GM19397 (cell line): ENCODE results near the gene TFIP11.

Experiments
- ATAC-seq: cut with Tn5 transposase; IDR thresholded peaks from one replicate; pipeline ENCODE4 v1.9.1; 2021; ENCODE audit warnings: mild to moderate bottlenecking, moderate library complexity; ENCODE audit not compliant: unreplicated experiment

Gene TFIP11

GRCh38 chr22:26512149-26512793 lies at the start of gene TFIP11:
Gene TFIP11, minus strand, starts transcription at chr22:26512473. Its CDS starts 2,201 bp downstream, at chr22:26510272.
- ATAC-seq: peak; percentile 98

- ATAC-seq: no peak
Observed at GRCh38 chr22:26561756-26562417, 49.6 kb upstream of the TFIP11 start.

DNA sequence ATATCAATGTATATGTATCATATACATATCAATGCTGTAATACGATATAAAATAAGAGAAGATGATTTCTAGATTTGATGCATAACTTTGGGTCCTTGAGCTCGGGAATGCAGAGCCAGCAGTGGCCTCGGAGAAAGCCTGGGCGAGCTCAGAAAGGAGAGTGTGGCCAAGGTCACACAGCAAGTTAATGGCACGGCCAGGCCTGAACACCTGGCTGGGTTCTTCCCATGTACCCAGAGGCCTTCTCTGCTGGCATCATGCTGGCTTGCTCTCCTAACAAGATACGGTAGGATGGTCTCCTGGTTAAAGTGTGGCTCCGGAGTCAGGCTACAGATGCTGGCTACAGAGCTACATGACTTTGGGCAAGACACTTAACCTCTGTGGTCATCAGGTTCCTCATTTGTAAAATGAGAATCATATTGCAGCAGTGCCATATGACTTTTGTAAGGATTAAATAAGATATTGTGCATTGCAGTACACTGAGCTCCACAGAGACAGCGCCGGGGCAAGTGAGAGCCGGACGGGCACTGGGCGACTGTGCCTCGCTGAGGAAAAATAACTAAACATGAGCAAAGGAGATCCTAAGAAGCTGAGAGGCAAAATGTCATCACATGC lies 47.8 kb upstream of the TFIP11 start:
- ATAC-seq: no peak

DNA sequence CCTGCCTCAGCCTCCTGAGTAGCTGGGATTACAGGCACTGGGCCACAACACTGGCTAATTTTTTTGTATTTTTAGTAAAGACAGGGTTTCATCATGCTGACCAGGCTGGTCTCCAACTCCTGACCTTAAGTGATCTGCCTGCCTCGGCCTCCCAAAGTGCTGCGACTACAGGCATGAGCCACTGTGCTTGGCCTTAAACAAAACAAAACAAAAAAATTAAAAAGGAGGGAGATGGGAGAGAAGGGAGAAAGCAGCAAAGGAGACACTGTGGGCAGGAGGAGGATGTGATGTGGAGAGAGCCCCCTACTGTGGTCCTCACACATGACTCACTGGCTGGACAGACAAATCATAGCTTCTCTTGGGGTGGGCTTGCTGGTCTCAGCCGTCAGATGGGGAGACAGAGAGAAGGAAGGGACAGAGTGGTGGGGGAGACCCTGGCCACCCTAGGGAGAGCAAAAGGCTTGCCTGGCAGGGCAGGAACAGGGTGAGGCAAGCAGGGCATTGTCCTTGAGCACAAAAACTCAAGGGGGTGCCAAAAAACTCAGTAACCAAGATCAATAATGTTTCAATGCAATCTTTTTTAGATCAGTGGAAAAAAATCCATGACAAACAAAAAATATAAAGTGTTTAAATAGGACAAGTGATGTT lies 46.1 kb upstream of the TFIP11 start:
- no peak for ATAC-seq

DNA sequence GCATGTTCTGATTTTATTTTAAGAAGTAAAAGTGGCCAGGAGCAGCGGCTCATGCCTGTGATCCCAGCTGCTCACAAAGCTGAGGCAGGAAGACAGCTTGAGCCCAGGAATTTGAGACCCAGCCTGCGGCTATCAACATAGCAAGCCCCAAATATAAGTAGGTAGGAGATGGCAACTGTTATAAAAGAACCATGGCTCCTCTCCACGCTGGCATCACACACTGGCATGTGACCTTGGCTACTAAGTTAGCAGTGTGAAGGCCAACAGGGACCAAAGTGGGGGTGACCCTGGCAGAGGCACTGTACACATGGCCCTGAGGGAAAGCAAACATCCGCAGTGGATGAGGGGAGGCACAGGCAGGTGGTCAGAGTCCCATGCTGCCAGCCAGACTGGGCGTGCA lies 44.6 kb upstream of the TFIP11 start:
- no peak for ATAC-seq

- no peak for ATAC-seq
Observed at GRCh38 chr22:26555478-26555877, 43.2 kb upstream of the TFIP11 start.

DNA sequence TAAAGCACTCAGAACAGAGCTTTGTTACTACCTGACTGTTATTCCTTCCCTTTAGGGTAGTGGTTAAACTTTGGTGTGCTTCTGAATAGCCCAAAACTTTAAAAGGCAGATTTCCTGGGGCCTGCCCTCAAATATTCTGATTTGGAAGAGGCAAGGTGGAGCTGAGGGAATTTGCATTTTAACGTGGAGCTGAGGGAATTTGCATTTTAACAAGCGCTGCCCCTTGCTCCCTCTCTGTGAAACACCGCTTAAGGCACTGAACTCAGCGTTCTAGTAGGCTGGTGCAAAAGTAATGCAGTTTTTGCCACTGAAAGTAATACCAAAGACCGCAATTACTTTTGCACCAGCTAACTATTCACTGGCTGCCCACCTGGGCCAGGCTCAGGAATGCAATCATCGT lies 42.7 kb upstream of the TFIP11 start:
- ATAC-seq: no peak

GRCh38 chr22:26553056-26553752 lies 40.9 kb upstream of the TFIP11 start:
- ATAC-seq: no peak

DNA sequence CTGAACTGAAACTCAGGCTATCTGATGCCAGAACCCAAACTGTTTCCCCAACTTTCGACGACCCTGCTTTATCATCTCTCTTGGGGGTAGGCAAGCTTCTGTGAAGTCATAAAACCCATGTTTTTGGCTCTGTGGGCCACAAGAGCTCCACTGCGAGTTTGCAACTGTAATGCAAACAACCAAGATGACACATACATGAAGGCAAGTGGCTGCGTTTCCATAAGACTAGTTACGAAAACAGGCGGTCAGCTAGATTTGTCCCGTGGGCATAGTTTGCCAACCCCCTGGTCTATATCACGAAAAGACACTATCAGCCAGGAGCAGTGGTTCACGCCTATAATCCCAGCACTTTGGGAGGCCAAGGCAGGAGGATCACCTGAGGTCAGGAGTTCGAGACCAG lies 40.2 kb upstream of the TFIP11 start:
- ATAC-seq: no peak

DNA sequence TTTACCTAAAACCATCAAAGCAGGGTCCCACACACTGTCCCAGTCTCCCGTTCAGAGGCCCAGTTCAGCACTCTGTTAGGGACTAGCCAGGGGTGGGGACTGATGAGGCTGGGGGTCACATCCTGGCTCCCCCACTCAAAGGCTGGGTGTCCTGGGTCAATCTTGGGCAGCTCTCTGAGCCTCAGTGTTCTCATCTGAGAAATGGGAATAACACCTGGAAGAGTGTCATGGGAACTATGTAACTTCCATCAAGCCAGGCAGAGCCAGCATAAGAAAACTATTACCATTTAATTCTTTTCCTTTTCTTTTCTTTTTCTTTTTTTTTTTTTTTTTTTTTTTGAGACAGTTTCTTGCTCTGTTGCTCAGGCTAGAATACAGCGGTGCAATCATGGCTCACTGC lies 39.3 kb upstream of the TFIP11 start:
- ATAC-seq: no peak

- ATAC-seq: no peak
Observed at GRCh38 chr22:26550498-26551033, 38.3 kb upstream of the TFIP11 start.

GRCh38 chr22:26549902-26550497 lies 37.7 kb upstream of the TFIP11 start:
- ATAC-seq: no peak

DNA sequence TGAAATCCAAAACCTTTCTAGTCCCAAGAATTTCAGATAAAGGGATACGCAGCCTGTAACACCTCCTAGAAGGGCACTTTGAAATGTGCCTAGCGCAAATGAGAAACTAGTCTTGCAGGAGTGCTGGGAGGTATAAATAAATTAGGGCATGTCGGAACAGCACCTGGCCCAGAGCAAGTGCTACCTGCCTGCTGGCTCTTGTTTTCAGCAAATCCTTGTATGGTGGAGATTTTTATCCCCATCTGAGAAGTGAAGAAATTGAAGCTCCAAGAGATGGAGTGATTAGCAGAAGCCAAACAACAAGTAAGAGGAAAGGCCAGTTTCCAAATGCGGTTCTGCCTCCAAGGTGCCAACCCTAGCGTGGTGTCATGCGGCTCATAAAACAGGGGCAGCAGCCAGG lies 36.7 kb upstream of the TFIP11 start:
- ATAC-seq: no peak

DNA sequence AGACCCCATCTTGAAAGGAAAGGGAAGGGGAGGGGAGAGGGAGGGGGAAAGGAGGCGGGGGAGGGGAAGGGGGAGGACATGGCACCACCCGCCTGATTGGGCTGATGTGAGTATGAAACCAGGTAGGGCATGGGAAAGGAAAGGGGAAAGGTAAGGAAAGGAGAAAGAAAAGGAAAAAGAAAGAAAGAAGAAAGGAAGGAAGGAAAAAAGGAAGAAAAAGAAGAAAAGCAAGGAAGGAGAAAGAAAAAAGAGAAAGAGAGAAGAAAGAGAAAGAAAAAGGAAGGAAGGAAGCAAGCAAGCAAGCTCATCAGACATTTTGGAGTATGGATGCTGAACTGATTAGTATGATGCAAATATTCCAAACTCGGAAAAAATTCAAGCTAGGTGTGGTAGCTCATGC lies 36.0 kb upstream of the TFIP11 start:
- ATAC-seq: no peak

GRCh38 chr22:26547837-26548236 lies 35.6 kb upstream of the TFIP11 start:
- ATAC-seq: no peak

DNA sequence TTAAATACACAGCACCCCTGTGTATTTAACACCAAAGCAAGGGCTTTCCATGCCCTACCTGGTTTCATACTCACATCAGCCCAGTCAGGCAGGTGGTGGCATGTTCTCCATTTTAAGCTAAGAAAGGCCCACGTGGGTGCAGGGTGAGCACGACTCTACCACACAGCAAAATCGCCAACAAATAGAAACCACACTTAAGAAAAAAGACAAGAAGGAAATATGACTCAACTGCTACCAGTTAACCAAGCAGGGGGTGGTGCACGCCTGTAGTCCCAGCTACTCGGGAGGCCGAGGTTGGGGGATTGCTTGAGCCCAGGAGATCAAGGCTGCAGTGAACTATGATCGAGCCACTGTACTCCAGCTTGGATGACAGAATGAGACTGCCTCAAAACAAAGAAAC lies 35.2 kb upstream of the TFIP11 start:
- ATAC-seq: no peak

DNA sequence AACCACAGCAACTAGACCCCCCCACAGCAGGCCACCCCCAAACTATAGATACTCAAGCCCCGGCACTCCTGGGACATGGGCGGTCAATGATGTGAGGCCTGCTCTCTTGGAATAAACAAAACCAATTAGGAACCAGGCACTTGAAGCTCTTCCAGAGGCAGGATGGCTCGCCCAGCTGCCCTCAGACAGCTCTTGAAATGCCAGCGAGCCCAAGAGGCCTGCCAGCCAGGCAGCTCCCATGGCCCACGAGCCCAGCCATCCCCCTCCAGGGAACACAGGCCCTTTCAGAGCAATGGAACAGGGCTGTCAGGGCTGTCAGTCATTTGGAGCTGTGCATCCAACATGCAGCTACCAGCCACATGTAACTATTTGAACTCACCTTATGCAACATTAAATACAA lies 34.0 kb upstream of the TFIP11 start:
- ATAC-seq: no peak

- no peak for ATAC-seq
Observed at GRCh38 chr22:26545827-26546226, 33.6 kb upstream of the TFIP11 start.

- no peak for ATAC-seq
Observed at GRCh38 chr22:26545385-26545784, 33.1 kb upstream of the TFIP11 start.

GRCh38 chr22:26544489-26544888 lies 32.2 kb upstream of the TFIP11 start:
- no peak for ATAC-seq

- no peak for ATAC-seq
Observed at GRCh38 chr22:26542831-26543230, 30.6 kb upstream of the TFIP11 start.
